Measurements from ENCODE around the gene SYPL1.

GRCh38 chr7:106088014-106088413 is 24.1 kb downstream of the SYPL1 start:
- no peak for TF ChIP-seq POLR2A (IDR thresholded peaks at IDR 0.05)
- TF ChIP-seq CTCF (IDR thresholded peaks at IDR 0.05), result no peak
- TF ChIP-seq EP300 (IDR thresholded peaks at IDR 0.05), result no peak

Data from stomach (tissue), 4 donors.